ENCODE data around the gene ITGAX. TPM values are rescaled to one million over a fixed set of nuclear protein-coding genes. Genes with fewer than 3 reads are reported as not detected.

Gene ITGAX
- total RNA-seq, 1 experiment from 2014 or later, result 1.6 TPM

DNA sequence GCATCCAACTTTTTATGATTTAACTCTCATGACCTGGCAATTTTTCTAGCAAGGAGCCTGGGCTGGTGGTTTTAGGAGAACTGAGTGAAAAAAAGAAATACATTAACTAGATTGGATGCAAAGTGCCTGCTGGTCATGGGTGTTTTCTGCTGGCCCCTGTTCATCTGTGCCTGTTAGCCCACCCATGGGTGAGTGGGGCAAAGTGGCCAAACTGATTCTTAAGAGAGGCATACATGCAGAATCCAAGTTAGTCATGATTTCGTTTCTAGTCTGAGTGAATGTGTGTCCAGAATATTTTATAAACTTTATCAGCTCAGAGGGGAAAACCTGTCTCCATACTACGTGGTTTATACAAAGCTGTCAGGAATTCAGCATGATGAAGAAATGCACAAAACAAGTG is 33.6 kb downstream of the ITGAX start:
- TF ChIP-seq, protein P1, sequence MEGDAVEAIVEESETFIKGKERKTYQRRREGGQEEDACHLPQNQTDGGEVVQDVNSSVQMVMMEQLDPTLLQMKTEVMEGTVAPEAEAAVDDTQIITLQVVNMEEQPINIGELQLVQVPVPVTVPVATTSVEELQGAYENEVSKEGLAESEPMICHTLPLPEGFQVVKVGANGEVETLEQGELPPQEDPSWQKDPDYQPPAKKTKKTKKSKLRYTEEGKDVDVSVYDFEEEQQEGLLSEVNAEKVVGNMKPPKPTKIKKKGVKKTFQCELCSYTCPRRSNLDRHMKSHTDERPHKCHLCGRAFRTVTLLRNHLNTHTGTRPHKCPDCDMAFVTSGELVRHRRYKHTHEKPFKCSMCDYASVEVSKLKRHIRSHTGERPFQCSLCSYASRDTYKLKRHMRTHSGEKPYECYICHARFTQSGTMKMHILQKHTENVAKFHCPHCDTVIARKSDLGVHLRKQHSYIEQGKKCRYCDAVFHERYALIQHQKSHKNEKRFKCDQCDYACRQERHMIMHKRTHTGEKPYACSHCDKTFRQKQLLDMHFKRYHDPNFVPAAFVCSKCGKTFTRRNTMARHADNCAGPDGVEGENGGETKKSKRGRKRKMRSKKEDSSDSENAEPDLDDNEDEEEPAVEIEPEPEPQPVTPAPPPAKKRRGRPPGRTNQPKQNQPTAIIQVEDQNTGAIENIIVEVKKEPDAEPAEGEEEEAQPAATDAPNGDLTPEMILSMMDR (IDR thresholded peaks at IDR 0.05; ENCODE audit: unreplicated experiment), result no peak
- intact Hi-C loops (cut with micrococcal nuclease; ENCODE audit: unreplicated experiment), result loop anchor here (5.0 to 10.0 kb wide), 4 partner anchors 54 to 476 kb away; partner anchors contain the start of genes FUS, HSD3B7 and ZNF843
- Mint-ChIP-seq H3K4me3 (ENCODE audit: low read depth, unreplicated experiment) (no peak overlapping the region), H3K9me3 (ENCODE audit: low read depth, unreplicated experiment) (no peaks in the 10 kb centered on the region), H3K36me3 (ENCODE audit: insufficient read depth, unreplicated experiment) (peaks cover 4% of the 10 kb centered on the region), H3K4me1 (ENCODE audit: low read depth, unreplicated experiment) (peaks cover 28% of the 10 kb centered on the region), H3K27me3 (ENCODE audit: unreplicated experiment) (peaks cover 13% of the 10 kb centered on the region), H3K27ac (ENCODE audit: unreplicated experiment) (no peak overlapping the region)
- no TSS peak for BruUV-seq (replicated peaks)
- CTCF ChIA-PET, result no interaction called here
- no peak for DNase-seq

GRCh38 chr16:31390504-31391041 is 35.6 kb downstream of the ITGAX start:
- TF ChIP-seq, protein P1 (IDR thresholded peaks at IDR 0.05; ENCODE audit: unreplicated experiment), result no peak
- Mint-ChIP-seq H3K27ac (ENCODE audit: unreplicated experiment) (no peak overlapping the region), H3K4me1 (ENCODE audit: low read depth, unreplicated experiment) (peaks cover 21% of the 10 kb centered on the region), H3K27me3 (ENCODE audit: unreplicated experiment) (peaks cover 21% of the 10 kb centered on the region), H3K9me3 (ENCODE audit: low read depth, unreplicated experiment) (no peaks in the 10 kb centered on the region), H3K4me3 (ENCODE audit: low read depth, unreplicated experiment) (no peak overlapping the region), H3K36me3 (ENCODE audit: insufficient read depth, unreplicated experiment) (peaks cover 4% of the 10 kb centered on the region)
- CTCF ChIA-PET, result interaction anchor here (1.3 kb wide), 1 partner anchor 8 kb away, joined by 4 read pairs; no protein-coding TSS in a partner anchor
- DNase-seq, result no peak
- no TSS peak for BruUV-seq (replicated peaks)
- intact Hi-C loops (cut with micrococcal nuclease; ENCODE audit: unreplicated experiment), result no loop called here

DNA sequence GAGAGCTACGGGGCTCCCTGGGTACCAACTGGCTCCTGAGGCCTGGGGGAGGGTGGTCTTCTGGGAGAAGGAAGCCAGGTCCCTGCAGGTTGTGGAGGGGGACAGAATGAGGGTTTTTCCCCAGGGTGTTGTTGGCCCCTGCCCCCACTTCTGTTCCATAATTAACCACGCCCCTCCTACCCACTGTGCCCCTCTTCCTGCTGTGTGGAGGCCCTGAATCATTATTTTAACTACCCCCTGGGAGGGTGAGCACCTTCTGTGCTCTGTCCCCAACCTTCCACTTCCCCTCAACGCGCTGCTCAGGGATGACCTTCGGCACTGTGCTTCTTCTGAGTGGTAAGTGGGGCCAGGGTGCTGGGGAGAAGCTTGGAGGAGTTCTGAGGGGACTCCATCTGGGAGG is 38.1 kb downstream of the ITGAX start, which contains the start of gene ITGAD:
Gene ITGAD (plus strand): TSS at position 280 of the 400 bp plus-strand sequence. CDS start 26 bp downstream, at position 306.
- intact Hi-C loops (cut with micrococcal nuclease; ENCODE audit: unreplicated experiment), result no loop called here
- no TSS peak for BruUV-seq (replicated peaks)
- Mint-ChIP-seq H3K4me1 (ENCODE audit: low read depth, unreplicated experiment) (no peaks in the 10 kb centered on the region), H3K36me3 (ENCODE audit: insufficient read depth, unreplicated experiment) (no peaks in the 10 kb centered on the region), H3K4me3 (ENCODE audit: low read depth, unreplicated experiment) (no peak within 1 kb of the TSS), H3K27me3 (ENCODE audit: unreplicated experiment) (peaks cover 25% of the 10 kb centered on the region), H3K27ac (ENCODE audit: unreplicated experiment) (no peak within 1 kb of the TSS), H3K9me3 (ENCODE audit: low read depth, unreplicated experiment) (no peaks in the 10 kb centered on the region)
- no peak for DNase-seq
- TF ChIP-seq, protein P1 (IDR thresholded peaks at IDR 0.05; ENCODE audit: unreplicated experiment), result no peak
- CTCF ChIA-PET, result interaction anchor here (1.2 kb wide), 1 partner anchor 11 kb away, joined by 3 read pairs; no protein-coding TSS in a partner anchor

DNA sequence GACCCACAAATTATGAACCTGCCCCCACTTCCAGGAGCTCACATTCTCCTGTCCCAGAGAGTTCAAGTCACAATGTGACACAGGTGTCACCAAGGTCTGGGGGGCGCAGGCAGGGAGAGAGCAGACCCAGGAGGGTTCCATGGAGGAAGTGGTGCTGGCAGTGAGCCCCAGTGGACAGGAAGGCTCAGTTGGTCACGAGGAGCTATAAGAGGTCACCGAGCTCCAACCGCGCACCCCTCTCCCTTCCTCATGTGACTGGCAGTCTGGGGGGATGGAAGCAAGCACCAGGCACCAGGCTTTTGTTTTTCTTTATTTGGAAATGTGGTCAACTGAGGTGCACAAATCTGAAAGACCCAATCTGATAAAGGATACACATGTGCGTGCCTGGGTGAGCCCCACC is 40.7 kb downstream of the ITGAX start:
- Mint-ChIP-seq H3K4me3 (ENCODE audit: low read depth, unreplicated experiment) (no peak overlapping the region), H3K9me3 (ENCODE audit: low read depth, unreplicated experiment) (peaks cover 6% of the 10 kb centered on the region), H3K4me1 (ENCODE audit: low read depth, unreplicated experiment) (no peaks in the 10 kb centered on the region), H3K36me3 (ENCODE audit: insufficient read depth, unreplicated experiment) (no peaks in the 10 kb centered on the region), H3K27ac (ENCODE audit: unreplicated experiment) (no peak overlapping the region), H3K27me3 (ENCODE audit: unreplicated experiment) (peaks cover 13% of the 10 kb centered on the region)
- no peak for DNase-seq
- intact Hi-C loops (cut with micrococcal nuclease; ENCODE audit: unreplicated experiment), result no loop called here
- no TSS peak for BruUV-seq (replicated peaks)
- TF ChIP-seq, protein P1 (IDR thresholded peaks at IDR 0.05; ENCODE audit: unreplicated experiment), result no peak
- CTCF ChIA-PET, result interaction anchor here (0.5 kb wide), 1 partner anchor 253 kb away, joined by 3 read pairs; no protein-coding TSS in a partner anchor

Data from Calu3 (cell line).